GM19467 (cell line): ENCODE data around the gene DLAT.
"Not testable (repeated sequence)": the region's sequence is repeated elsewhere in the genome, so short reads cannot be mapped to it uniquely, and the experiment has no call there.

Experiments
- ATAC-seq: cut with Tn5 transposase; IDR thresholded peaks from one replicate; pipeline ENCODE4 v1.9.1; 2021; ENCODE audit warnings: mild to moderate bottlenecking, moderate library complexity; ENCODE audit not compliant: unreplicated experiment

The DLAT gene

GRCh38 chr11:112046647-112047046 is 21.4 kb downstream of the DLAT start:
- ATAC-seq, result not testable (repeated sequence)

DNA sequence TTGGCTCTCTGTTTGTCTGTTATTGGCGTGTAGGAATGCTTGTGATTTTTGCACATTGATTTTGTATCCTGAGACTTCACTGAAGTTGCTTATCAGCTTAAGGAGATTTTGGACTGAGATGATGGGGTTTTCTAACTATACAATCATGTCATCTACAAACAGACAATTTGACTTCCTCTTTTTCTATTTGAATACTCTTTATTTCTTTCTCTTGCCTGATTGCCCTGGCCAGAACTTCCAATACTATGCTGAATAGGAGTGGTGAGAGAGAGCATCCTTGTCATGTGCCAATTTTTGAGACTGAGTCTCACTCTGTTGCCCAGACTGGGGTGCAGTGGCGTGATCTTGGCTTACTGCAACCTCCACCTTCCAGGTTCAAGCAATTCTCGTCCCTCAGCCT is 23.0 kb downstream of the DLAT start:
- not testable (repeated sequence) for ATAC-seq

GRCh38 chr11:112049777-112050176 is 24.6 kb downstream of the DLAT start:
- no peak for ATAC-seq

GRCh38 chr11:112050721-112051120 is 25.5 kb downstream of the DLAT start:
- ATAC-seq, result peak; percentile 83

- no peak for ATAC-seq
Observed at GRCh38 chr11:112051768-112052167, 26.6 kb downstream of the DLAT start.

DNA sequence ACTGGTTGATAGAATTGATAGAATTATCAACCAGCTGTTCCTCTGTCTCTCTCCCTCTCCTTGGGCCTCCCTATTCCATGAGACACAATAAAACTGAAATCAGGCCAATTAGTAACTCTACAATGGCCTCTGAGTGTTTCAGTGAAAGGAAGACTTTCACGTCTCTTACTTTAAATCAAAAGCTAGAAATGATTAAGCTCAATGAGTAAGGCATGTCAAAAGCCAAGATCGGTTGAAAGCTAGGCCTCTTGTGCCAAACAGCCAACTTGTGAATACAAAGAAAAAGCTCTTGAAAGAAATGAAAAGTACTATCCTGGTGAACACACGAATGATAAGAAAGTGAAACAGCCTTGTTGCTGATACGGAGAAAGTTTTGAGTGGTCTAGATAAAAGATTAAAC is 32.0 kb downstream of the DLAT start:
- no peak for ATAC-seq

GRCh38 chr11:112058103-112058502 is 32.9 kb downstream of the DLAT start:
- ATAC-seq, result no peak

GRCh38 chr11:112062923-112063322 is 37.7 kb downstream of the DLAT start:
- ATAC-seq, result no peak

DNA sequence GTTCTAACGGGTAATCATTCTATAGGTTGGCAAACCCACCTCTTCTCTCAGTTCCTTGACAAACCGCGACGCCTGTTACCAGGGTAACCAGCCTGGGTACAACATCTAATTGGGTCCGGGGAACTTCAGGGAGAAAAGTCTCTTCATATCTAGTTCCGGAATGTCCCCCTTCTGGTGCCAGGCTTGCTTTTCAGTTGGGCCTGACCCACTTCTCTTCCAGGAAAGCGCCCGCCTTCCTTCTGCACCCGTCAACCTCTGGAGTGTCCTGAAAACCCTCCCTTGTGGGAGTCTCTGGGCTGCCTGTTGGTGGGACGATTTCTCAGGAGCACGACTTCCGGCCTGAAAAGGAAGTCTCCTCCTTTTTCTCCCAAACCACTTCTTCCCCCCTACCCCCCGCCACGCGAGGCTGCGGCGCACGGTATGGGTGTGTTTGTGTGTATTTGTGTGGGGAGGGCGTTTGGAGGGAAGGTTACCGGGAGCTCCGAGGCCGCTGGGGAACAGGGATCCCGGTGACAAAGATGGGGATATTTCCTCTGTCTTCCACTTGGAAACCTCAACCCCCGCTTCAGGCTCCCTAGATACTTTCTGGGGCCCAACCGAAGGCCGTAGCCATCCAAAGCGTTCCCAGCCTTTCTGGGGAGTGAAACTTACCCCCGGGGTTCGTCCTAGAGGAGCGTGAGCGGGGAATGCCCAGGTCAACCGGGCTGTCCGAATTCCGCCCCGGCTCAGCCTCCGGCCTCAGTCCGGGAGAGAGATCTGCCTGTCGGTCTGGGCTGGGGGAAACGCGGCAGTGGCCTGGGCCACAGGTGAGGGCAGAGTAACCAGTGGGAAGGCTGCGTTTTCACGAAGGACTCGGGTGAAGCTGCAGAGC is 49.0 kb downstream of the DLAT start, which contains the start of the genes NKAPD1 and PIH1D2:
NKAPD1 (plus strand) TSS at position 359 of the 871 bp plus-strand sequence. CDS start 1,276 bp downstream, outside the sequence.
PIH1D2 (minus strand) TSS at position 77 of the 871 bp plus-strand sequence. CDS start 843 bp downstream, outside the sequence.
- ATAC-seq, result peak; percentile 67

DNA sequence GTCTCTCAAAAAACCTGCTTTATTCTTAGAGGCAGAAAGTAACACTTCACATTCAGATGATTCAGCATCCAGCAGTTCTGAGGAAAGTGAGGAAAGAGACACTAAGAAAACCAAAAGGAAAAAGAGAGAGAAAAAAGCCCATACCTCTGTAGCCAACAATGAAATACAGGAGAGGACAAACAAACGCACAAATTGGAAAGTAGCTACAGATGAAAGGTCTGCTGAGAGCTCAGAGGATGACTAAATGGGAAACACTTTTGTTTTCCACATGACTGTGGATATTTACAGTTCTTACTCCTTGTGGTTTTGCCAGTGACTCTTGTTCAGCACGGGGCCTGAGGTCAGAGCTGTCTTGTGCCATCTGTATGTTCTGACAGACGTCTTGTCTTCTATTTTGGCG is 57.5 kb downstream of the DLAT start:
- ATAC-seq, result no peak

- peak; percentile 30 for ATAC-seq
Observed at GRCh38 chr11:112085822-112086421, 60.7 kb downstream of the DLAT start.

- peak; percentile 81 for ATAC-seq
Observed at GRCh38 chr11:112086422-112087191, 61.4 kb downstream of the DLAT start, which contains the start of the genes SDHD and TIMM8B. TSS of gene SDHD (plus strand) at chr11:112086873. CDS start at chr11:112086908, 35 bp downstream. TSS of gene TIMM8B (minus strand) at chr11:112086756. CDS start at chr11:112086723, 33 bp downstream.

DNA sequence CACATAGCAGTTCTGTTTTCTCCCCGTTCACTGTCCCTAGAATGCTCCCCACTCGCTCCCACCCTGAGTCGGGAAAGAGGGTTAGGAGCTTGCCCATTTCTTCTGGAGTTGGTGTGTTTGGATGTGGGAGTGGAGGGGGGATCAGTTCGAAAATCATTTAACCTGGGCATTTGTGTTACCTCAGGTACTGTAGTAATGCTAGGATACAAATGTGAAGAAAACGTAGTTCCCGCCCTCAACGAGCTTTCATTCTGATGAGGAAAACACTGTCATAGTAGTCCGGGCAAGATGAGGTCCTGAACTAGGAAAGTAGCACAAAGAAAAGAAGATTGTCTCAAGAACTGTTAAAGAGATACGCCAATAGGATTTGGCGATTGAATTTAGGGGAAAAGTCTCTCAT is 62.0 kb downstream of the DLAT start:
- ATAC-seq, result no peak

DNA sequence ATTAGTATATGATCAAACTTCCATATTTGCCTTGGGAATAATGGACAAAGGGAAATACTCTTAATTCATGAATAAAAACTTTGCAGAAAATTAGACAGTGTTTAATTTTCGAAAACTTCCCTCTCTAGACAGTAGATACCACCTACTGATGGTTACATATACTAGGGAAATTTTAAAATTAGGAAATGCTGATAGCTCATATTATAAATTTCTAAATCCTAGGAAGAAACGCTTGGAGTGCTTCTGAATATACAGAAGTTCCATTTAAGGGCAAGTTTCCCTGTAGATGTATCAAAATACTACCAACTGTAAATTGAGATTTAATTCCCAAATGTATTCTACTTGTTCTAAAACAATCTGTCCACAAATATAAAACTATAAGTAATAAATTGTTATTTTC is 70.1 kb downstream of the DLAT start:
- not testable (repeated sequence) for ATAC-seq

DNA sequence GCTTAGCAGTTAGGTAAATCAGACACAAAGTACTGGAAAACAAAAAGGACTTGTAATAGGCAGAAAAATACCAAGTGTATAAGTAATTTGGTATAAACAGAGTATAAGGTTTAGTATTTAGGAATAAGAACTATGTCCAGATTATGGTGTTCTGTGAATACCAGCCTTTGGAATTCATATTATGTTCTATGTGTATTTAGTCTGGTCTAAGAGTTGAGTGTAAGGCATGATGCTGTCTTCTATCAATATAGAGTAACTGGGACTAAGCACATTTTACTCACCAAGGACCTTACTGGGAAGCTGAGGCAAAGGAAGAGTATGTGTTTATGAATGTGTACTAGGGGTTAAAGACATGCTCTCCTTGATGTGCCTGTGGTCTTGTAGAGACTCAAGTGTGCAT is 71.0 kb downstream of the DLAT start:
- no peak for ATAC-seq

DNA sequence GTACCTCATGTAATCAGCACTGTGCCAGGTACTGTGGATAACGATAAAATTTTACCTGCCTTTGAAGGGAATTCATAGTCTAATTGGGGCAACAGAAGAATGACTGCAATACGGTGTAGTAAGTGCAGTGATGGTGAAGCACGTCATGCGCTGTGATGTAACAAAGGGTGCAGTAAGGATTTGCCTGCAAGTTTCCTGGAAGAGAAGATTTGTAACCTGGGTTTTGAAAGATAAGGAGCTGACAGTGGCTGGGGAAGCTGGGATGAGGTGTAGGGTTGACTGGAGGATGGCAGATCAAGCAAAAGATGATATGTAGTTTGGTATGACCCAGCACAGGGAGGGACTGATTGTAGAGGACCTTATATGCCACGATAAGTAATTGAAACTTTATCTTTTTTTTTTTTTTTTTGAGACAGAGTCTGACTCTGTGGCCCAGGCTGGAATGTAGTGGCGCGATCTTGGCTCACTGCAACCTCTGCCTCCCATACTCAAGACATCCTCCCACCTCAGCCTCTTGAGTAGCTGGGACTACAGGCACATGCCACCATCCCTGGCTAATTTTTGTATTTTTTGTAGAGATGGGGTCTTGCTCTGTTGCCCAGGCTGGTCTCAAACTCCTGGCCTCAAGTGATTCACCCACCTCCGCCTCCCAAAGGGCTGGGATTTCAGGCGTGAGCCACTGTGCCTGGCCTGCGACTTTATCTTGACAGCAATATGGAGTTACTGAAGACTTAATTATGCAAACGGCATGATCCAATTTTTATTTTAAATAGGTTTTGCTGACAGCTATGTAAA is 72.7 kb downstream of the DLAT start:
- no peak for ATAC-seq

DNA sequence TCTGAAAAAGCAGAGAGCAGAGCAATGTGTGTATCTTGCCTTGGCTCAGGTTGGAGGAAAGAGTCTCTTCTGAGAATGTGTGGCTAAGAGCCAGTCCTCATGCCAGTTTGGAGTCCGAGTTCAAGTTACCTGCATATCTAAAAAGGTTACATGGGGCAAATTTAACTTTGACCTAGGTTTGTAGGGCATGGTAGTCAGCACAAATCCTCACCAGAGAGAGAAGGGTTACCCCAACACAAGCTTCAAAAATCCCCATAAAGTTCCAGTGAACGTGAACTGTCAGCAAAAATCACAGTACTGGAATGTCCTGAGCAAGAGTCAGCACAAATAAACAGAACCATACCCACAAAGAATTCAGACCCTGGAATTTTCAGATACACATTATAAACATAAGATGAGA is 75.3 kb downstream of the DLAT start:
- no peak for ATAC-seq

GRCh38 chr11:112103446-112103845 is 78.2 kb downstream of the DLAT start:
- no peak for ATAC-seq

GRCh38 chr11:112106070-112106469 is 80.9 kb downstream of the DLAT start:
- no peak for ATAC-seq
